Peyer's patch (tissue), 4 donors: ENCODE measurements around the gene CHRNA3.

Experiments used
- POLR2A ChIP-seq, 2 donors: fragments of 450-650 bp; IDR thresholded peaks; one replicate each; pipeline ENCODE4 v1.5.1; 2017; ENCODE audit warnings: antibody characterized with exemption in 2 of 2, mild to moderate bottlenecking in 2 of 2, moderate library complexity in 2 of 2
- TF ChIP-seq, protein P1 (sequence below), 6 experiments: fragments of 450-650 bp in 4 of 6; fragments of 200-600 bp in 2 of 6; sonication (generic) in 1 of 6; IDR thresholded peaks; one replicate each; pipeline ENCODE4 v1.5.1; 2017 to 2019; ENCODE audit warnings: antibody characterized with exemption in 6 of 6, mild to moderate bottlenecking in 3 of 6, moderate library complexity in 1 of 6

DNA sequence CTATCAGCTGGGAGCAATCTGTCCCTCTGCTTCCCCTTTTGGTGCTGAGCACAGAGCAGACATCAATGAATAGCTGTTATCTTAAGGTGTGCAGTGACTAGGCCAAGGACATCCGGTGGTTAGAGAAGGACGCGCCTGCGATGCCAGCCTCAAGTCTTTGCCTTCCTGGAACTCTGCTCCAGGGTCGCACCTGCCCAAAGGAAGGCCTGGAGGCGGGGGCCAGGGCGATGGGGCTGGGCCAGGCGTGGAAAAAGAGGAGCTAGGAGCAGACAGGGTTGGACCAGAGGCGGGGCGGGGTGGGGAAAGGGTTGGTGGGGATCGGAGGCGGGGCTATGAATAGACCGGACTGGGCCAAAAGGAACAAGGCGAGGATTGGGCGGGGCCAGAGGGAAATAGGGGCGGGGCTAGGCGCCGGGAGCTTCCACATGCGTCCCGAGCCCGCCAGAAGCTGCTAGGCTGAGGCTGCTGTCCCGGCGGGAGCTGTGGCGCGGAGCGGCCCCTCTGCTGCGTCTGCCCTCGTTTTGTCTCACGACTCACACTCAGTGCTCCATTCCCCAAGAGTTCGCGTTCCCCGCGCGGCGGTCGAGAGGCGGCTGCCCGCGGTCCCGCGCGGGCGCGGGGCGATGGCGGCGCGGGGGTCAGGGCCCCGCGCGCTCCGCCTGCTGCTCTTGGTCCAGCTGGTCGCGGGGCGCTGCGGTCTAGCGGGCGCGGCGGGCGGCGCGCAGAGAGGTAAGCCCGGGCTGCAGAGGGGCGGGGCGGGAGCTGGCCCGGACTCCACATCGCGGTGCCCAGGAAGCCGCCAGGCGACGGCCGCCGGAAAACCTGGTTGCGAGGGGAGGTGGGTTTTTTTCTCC is 55.5 kb downstream of the CHRNA3 start, which contains the start of gene CHRNA5:
- TF ChIP-seq, protein P1, sequence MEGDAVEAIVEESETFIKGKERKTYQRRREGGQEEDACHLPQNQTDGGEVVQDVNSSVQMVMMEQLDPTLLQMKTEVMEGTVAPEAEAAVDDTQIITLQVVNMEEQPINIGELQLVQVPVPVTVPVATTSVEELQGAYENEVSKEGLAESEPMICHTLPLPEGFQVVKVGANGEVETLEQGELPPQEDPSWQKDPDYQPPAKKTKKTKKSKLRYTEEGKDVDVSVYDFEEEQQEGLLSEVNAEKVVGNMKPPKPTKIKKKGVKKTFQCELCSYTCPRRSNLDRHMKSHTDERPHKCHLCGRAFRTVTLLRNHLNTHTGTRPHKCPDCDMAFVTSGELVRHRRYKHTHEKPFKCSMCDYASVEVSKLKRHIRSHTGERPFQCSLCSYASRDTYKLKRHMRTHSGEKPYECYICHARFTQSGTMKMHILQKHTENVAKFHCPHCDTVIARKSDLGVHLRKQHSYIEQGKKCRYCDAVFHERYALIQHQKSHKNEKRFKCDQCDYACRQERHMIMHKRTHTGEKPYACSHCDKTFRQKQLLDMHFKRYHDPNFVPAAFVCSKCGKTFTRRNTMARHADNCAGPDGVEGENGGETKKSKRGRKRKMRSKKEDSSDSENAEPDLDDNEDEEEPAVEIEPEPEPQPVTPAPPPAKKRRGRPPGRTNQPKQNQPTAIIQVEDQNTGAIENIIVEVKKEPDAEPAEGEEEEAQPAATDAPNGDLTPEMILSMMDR (IDR thresholded peaks at IDR 0.05), result no peak
- no peak for TF ChIP-seq POLR2A (IDR thresholded peaks at IDR 0.05)
